HEK293T (cell line): Measurements from ENCODE around the gene JADE3.

Experiments
- ELF4 ChIP-seq: fragments of 450-650 bp; IDR thresholded peaks from 2 replicates; pipeline ENCODE4 v1.6.1; 2017; ENCODE audit warnings: antibody characterized with exemption
- LEF1 ChIP-seq: fragments of 450-650 bp; IDR thresholded peaks from 2 replicates; pipeline ENCODE4 v1.6.1; 2017; ENCODE audit warnings: mild to moderate bottlenecking, borderline replicate concordance
- NFRKB ChIP-seq: fragments of 450-650 bp; IDR thresholded peaks from 2 replicates; pipeline ENCODE4 v1.6.1; 2016; ENCODE audit warnings: mild to moderate bottlenecking, moderate library complexity

GRCh38 chrX:47047989-47048388, 135.8 kb downstream of the JADE3 start:
- TF ChIP-seq ELF4: no peak
- no peak for TF ChIP-seq LEF1
- no peak for TF ChIP-seq NFRKB
